Kidney epithelial cell (primary cell): ENCODE measurements around the gene SRBD1. TPM values are rescaled to one million over a fixed set of nuclear protein-coding genes. Genes with fewer than 3 reads are reported as not detected.

Source experiments
- DNase-seq: peaks from one replicate; pipeline ENCODE4 v3.0.0-alpha.2; 2010; ENCODE audit warnings: low read depth
- H3K27me3 ChIP-seq: 2 replicates; pipeline ENCODE4 v1.6.0; 2011; ENCODE audit warnings: low read length; ENCODE audit not compliant: control insufficient read depth, insufficient read depth
- H3K36me3 ChIP-seq: 2 replicates; pipeline ENCODE4 v1.5.1; 2011; ENCODE audit warnings: low read length; ENCODE audit not compliant: control insufficient read depth, insufficient read depth
- H3K4me3 ChIP-seq: 2 replicates; pipeline ENCODE4 v1.5.1; 2011; ENCODE audit warnings: low read depth, mild to moderate bottlenecking, control low read depth, low read length
- total RNA-seq: library from RNA; depleted of rRNA; stranded (reverse); fragments of >200 nt; gene quantifications from 2 replicates; pipeline ENCODE4 v1.2.3, GENCODE V29; 2015
- TF ChIP-seq, protein P1 (sequence below): IDR thresholded peaks from 2 replicates; pipeline ENCODE4 v1.5.1; 2011; ENCODE audit warnings: mild to moderate bottlenecking, moderate library complexity, low read length, control low read depth, inconsistent platforms; ENCODE audit not compliant: insufficient read depth, poor library complexity, severe bottlenecking

Gene SRBD1
- total RNA-seq, 1 donor from 2014 or later, result 18.4 TPM

DNA sequence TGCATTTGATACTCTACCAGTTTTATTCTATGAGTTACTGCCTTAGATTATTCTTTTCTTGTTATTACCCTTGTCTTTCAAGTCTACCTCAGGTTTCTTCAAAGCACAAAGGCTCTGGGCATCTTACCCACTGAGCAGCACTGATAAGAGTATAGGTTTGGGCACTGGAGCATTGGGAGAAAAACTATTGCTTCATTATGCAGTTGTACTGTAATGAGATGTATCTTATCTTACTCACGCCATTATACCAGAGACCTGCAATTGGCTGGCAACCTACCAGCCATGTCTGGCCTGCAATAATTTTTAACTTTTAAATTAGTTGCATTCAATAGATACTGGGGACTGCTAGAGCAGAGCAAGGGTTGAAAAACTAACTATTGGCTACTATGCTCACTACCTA, 18.9 kb upstream of the SRBD1 start:
- Histone ChIP-seq H3K4me3 (no peak overlapping the region), H3K27me3 (no peaks in the 10 kb centered on the region), H3K36me3 (no peaks in the 10 kb centered on the region)
- TF ChIP-seq, protein P1, sequence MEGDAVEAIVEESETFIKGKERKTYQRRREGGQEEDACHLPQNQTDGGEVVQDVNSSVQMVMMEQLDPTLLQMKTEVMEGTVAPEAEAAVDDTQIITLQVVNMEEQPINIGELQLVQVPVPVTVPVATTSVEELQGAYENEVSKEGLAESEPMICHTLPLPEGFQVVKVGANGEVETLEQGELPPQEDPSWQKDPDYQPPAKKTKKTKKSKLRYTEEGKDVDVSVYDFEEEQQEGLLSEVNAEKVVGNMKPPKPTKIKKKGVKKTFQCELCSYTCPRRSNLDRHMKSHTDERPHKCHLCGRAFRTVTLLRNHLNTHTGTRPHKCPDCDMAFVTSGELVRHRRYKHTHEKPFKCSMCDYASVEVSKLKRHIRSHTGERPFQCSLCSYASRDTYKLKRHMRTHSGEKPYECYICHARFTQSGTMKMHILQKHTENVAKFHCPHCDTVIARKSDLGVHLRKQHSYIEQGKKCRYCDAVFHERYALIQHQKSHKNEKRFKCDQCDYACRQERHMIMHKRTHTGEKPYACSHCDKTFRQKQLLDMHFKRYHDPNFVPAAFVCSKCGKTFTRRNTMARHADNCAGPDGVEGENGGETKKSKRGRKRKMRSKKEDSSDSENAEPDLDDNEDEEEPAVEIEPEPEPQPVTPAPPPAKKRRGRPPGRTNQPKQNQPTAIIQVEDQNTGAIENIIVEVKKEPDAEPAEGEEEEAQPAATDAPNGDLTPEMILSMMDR, result no peak
- DNase-seq, result no peak

DNA sequence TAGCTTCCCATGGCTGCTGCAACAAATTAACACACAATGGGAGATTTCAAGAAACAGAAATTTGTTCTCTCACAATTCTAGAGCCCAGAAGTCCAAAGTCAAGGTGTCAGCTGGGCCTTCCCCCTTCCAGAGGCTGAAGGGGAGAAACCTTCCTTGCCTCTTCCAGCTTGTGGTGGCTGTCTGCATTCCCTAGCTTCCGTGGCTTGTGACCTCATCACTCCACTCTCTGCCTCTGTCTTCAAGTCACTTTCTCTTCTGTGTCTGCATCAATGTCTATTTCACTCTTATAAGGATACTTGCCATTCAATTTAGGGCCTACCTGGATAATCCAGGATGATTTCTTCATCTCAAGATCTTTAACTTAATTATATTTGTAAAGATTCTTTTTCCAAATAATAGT, 16.8 kb upstream of the SRBD1 start:
- Histone ChIP-seq H3K4me3 (no peak overlapping the region), H3K36me3 (no peaks in the 10 kb centered on the region), H3K27me3 (no peaks in the 10 kb centered on the region)
- TF ChIP-seq, protein P1, result no peak
- no peak for DNase-seq

DNA sequence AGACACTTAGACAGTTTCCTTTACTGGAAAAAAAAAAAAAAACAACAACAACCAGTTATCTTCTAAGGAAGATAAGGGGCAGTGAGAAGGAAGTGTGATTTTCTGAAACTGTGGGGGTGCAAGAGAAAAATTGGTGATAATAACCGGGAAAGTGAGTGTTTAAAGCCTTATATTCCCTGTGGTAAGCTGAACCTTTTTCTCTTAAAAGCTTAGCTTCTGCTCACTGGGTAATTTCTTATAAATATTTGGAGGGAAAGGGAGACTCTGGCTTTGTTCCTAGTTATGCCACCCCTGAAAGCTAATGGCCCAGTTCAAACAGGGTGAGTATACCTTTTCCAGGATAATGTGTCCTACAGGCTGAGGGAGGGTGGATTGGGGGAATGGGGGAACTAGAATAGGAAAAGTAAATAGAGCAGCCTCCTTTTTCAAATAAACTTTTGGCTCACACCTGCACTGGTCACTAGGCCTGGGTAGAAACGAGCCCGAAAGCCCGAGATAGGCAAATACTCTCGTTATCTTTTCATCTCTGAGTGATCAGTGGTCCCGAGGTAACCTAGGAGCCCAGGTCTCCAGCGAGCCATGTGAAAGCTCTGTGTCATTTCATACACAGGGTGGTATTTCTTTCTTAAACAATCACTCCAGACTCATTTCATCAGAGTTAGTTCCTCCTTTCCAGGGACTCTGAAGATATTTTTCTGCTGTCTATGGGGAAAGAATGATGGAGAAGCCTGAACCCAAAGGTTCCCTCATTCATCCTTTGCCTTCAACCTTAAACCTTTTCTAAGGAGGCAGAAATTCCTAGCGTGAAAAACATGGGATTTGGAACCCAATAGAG, 15.5 kb upstream of the SRBD1 start:
- no peak overlapping the region for H3K4me3 ChIP-seq
- H3K27me3 ChIP-seq, result no peaks in the 10 kb centered on the region
- TF ChIP-seq, protein P1, result no peak
- no peaks in the 10 kb centered on the region for H3K36me3 ChIP-seq
- no peak for DNase-seq

DNA sequence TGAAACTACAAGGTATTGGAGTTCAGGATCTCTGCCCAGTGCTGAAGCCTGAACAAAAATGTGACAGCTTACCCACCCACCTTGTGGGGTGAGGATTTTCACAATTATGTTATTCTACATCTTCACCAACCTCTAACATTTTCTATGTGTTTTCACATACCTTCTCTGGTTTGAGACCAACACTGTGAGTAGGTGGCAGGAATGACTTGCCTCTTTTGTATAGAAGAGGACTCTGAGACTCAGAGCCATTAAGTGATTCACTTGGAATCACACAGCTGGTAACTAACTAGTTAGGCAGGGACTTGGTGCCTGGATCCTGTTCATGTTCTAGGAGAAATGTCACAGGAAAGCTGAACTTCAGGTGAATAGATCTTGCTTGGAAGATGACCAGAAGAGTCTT, 14.8 kb upstream of the SRBD1 start:
- no peak for DNase-seq
- Histone ChIP-seq H3K4me3 (no peak overlapping the region), H3K27me3 (no peaks in the 10 kb centered on the region), H3K36me3 (no peaks in the 10 kb centered on the region)
- TF ChIP-seq, protein P1, result no peak

DNA sequence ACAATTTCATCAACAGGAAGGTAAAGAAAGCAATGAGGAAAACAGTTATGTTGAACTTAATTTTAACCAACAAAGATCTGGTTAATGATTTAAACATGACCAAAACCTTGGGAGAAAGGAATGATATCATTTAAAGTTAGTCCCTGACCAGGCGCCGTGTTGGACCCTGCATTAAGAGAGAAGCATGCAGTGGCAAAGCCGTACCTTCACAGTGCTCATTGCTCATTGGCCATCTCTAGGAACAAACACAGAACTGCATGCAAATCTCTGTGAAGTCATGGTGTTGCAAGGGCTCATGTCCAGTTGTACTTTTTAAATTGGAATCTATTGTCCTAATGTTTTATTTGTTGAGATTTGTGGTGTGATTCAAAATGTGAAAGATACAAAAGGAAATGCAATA, 12.0 kb upstream of the SRBD1 start:
- H3K36me3 ChIP-seq, result no peaks in the 10 kb centered on the region
- TF ChIP-seq, protein P1, result no peak
- DNase-seq, result no peak
- no peaks in the 10 kb centered on the region for H3K27me3 ChIP-seq
- no peak overlapping the region for H3K4me3 ChIP-seq
